GM21723 (cell line): ENCODE results near the gene RAP1GDS1.

ENCODE experiments used
- ATAC-seq: cut with Tn5 transposase; IDR thresholded peaks from one replicate; pipeline ENCODE4 v1.9.1; 2021; ENCODE audit warnings: mild to moderate bottlenecking, moderate library complexity; ENCODE audit not compliant: unreplicated experiment

Gene RAP1GDS1, protein sequence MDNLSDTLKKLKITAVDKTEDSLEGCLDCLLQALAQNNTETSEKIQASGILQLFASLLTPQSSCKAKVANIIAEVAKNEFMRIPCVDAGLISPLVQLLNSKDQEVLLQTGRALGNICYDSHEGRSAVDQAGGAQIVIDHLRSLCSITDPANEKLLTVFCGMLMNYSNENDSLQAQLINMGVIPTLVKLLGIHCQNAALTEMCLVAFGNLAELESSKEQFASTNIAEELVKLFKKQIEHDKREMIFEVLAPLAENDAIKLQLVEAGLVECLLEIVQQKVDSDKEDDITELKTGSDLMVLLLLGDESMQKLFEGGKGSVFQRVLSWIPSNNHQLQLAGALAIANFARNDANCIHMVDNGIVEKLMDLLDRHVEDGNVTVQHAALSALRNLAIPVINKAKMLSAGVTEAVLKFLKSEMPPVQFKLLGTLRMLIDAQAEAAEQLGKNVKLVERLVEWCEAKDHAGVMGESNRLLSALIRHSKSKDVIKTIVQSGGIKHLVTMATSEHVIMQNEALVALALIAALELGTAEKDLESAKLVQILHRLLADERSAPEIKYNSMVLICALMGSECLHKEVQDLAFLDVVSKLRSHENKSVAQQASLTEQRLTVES

DNA sequence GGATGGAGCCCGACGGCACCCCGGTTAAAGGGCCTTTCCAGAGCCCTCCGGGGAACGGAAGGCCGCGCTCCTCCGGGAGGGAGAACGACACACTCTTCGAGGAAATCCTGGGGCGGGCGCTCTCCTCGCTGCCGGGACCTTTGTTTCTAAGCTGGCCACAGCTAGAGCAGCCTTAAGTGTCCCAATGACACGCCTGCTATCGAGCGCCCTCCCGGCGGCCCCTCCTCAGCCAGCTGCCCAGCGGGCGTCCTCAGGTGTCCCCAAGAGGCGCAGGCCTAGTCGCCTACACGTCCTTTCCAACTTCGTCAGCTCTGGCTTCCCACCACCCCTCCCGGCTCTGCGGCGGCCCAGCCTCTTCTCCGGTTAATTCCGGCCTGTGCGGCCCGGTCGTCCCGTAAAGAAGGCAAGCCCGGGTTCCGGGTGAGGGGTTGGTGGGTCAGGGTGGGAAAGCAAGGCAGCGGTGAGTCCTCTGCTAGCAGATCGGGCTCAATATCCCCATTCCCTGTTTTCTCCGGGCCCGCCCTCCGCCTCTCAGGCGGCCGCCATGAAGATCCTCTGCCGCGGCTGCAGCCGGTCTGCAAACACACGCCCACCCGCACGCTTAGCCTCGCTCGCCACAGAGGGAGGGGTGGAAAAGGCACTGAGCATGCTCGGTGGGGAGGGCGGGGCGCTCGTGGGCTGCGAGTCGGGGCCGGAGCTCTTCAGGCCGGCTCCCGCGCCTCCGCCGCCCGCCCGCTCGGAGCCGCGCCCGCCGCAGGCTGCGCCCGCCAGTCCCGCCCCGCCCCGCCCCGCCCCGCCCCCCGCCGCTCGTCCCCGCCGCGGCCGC is at the start of gene RAP1GDS1:
TSS of gene RAP1GDS1 (plus strand) at position 806 of the 826 bp plus-strand sequence. CDS start 182 bp downstream, outside the sequence.
- peak; percentile 85 for ATAC-seq

DNA sequence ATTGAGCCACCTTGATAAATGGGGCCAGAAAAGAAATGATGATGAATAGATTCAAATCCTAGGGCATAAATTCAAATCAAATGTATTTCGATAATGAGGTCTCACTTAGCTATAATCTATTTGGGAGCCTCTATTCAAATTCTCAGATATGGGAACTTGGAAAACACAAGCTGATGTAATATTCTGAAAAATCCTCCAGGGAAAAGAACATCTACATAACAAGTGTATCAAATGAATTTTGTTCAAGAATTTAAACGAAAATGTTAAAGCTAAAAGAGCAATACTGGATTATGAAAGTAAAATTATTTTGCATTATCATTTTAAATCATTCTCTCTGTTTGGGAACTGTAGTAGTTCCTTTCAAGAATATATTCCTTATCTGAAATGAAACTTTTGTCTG is 38.9 kb upstream of the RAP1GDS1 start:
- no peak for ATAC-seq

DNA sequence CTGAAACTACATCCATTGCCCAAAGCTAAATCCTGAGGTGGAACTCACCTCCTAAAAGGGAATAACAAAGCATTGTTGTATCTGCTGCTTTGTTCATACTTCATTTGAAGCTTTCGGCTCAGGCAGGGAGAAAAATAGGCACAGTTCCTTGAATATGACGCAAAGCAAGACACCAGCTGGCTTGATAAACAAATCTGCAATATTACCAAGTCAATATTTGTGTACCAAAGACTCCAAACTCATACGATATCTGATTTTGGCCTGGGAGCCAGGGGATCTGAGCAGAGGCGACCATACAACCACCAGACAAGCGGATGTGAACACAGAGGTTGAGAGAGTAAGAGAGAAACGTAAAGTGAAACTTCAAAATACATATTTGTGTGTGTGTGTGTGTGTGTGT is 34.8 kb upstream of the RAP1GDS1 start:
- no peak for ATAC-seq

DNA sequence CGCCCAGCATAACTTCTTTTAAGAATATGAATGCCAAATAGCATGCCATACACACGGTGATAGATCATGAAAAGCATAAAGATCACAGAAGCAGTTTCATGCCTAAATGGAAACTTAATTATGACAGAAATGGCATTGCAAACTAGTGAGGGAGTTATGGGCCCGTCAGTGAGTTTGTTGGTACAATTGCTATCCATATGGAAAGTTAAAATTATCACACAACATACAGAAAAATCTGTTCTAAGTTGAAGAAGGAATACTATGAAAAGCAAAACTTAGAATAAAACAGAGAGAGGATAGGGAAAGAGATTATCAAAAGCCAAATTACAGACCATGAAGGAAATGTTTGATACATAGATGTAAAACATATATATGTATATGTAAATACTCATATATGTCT is 30.2 kb upstream of the RAP1GDS1 start:
- no peak for ATAC-seq

DNA sequence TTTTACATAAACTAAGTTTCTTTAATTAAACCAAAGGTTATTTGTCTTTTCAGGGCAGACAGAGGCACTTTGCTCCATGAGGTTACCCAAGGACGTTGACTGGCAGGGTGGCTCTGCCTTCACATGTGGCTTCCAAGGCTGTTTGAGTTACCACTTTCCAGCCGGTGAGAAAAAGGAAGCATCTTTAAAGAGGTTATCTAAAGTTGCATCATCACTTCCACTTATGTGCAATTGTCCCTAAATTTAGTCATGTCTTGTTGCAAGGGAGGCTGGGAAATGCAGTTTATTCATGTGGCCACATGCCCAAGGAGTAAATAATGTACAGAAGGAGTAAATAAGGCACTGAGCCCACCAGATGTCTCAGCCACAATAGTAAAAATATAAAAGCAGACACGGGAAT is 29.0 kb upstream of the RAP1GDS1 start:
- no peak for ATAC-seq

DNA sequence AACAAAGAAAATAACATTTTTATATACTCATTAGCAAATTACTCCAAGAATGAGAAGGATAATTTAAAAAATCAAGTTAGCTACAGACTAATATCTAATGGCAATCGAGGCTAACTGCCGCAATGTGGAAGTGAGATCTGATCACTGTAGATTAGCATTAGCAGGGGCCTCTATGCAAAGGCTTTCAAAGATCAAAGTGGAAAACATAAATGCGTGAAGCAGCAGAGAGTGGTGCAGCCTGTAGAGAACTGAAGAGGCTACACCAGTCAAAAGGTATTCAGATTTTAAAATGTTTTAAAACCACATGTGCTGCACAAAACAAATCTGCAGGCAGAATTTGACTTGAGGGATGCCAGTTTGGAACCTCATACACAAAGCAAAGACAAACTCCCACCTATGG is 24.0 kb upstream of the RAP1GDS1 start:
- no peak for ATAC-seq

DNA sequence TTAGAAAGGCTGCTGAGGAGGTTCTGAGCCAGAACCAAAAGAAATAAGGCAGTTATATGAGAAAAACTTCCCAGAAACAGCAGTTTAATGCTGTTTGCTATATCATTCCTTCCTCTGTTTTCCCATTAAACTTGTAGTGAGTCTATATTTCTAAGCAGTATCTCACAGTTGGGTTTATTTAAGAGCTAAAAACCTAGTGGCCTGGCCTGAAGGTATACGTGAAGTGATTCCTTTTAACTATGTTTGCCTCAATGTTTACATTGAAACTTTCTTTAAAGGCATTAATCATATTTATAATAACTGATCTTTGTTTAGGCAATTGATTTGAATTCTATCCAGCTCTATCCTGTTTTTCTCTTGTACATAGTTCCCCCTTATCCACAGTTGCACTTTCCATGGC is 19.1 kb upstream of the RAP1GDS1 start:
- no peak for ATAC-seq

DNA sequence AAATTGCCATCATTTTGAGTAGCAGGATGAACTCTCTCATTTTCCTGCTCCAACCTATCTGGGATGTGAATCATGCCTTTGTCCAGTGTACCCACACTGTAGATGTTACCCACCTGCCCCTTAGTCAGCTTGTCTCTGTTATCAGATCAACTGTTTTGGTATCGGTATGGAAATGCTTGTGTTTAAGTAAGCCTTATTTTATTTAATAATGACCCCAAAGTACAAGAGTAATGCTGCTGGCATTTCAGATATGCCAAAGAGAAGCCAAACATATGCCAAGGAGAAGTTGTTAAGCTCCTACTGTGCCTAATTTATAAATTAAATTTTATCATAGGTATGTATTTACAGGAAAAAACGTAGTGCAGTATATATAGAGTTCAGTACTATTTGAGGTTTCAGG is 18.6 kb upstream of the RAP1GDS1 start:
- no peak for ATAC-seq

DNA sequence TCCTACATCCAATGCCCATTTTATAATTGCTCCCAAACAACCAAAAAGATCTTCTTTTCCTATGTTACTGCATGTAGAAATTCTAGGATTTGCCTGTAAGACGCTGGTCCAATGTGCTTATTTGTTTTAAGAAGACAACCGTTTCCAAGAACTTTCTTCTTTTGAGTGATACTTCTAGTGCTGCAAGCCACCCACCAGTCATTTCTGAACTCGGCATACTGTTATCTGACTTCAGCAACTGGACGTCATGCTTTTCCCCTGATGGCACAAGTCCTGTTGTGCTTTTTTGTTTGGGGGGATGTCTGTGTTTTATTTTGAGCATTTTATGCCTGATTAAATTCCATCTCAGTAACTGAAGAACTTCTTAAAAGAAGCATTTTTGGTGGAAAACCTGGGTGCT is 16.0 kb upstream of the RAP1GDS1 start:
- no peak for ATAC-seq

DNA sequence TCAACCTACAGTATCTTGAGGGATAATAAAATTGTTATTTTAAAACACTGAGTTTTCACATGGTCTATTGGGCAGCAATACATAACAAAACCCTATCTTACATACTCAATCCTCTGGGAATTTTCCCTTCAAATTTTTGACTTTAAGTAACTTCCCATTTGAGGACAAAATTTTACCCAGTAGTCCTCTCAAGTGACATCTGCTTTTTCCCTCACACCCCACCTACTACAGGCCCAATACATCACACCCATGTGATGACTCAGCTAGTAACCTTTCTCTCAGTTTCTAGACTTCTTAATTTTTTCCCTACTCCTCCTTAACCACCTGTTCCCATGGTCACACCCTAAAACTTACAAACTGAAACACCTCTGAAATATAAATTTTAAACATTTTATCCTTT is 12.2 kb upstream of the RAP1GDS1 start:
- ATAC-seq, result no peak

DNA sequence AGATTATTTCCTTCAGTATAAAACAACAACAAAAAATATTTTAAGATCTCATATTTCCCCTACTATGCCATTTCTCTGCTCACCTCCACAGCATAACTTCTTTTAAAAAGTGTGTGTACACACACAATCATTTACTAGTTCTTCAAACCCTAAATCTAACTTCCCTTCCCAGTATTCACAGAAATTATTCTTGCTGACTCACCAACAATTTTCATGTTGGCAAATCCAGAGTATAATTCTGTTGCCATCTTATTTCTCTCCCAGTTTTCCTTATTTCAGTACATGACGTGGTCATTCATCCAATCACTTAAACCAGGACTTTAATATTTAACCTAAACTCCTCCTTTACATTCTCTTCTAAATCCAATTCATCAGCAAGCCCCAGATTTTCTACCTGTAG is 11.4 kb upstream of the RAP1GDS1 start:
- ATAC-seq, result no peak

DNA sequence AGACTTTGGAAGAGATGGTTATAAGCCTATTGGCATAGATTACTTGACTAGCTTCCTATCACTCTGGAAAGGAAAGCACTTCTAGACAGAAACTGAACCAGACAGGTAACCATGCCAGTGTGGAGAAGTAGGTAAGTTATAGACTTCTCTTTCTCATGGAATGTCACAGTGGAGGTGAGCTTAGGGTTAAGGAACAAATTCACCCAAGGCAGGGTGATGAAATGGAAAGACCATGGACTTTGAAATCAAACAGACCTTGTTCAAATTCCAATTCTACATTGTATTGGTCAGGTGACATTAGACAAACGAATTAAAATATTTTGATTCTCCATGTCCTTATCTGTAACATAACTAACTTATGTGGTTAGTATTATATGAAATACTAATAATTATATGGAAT is 7.7 kb upstream of the RAP1GDS1 start:
- ATAC-seq, result no peak

DNA sequence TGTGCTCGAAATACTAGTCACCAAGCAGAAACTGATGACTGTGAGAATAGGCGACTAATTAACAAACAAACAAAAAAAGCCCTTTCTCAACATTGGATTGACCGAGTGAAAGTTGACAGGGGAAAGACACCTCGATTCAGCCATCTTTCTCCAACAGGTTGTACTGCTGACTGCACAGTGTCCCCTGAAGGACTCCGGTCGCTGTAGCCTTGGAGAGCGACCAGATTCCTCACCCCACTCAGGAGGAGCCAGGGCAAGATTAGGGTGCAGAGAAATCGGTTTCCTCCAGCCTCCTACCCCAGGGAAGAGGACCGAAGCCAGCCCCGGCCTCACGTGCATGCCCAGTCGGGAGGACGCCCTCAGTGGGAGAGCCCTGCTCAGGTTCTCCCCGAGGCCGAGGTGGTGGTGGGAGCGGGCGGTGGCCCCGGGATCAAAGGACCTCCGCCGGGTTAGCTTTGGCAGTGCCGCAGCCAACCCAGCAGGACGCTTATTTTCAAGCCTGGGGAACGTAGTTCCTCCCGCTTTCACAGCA is 1.1 kb upstream of the RAP1GDS1 start:
- ATAC-seq, result peak; percentile 28

DNA sequence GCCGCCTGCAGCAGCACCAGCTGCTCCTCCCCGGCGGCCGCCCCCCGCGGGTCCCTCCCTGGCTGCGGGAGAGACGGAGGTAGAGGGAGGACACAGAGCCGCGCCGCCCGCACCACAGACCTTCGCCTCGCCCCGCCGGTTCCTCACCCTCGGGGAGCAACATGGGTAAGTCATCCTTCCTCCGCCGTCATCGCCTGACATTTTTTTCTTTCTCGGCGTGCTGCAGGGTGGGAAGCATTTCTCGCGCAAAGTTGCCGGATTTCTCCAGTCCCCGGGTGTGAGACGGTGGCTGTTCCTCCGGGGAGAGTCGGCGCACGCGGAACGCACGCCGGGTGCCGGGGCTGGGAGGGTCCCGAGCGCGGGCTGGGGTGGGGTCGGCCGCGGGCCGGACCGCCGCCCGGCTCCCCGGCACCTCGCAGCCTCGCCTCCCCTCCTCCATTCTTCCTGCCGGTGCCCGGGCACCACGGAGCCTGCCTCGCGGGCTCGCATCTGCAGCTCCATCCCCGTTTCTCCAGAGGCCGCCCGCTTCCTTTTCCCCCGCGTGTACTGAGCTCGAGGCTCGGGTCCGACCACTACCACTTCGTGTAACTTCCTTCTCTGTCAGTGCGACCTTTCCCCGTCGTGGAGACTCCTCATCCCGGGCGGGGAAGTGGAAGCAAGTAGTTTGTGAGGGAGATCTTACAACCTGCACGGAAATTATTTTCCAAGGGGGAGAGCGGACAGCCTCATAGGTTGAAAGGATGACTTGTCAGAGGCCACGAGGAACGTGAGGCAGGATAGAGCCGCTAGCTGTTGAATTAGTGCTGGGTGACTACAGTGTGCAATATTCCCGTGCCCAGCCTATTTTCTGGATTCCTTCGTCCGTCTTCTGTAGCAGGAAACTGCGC is 464 bp downstream of the RAP1GDS1 start:
- peak; percentile 14 for ATAC-seq

DNA sequence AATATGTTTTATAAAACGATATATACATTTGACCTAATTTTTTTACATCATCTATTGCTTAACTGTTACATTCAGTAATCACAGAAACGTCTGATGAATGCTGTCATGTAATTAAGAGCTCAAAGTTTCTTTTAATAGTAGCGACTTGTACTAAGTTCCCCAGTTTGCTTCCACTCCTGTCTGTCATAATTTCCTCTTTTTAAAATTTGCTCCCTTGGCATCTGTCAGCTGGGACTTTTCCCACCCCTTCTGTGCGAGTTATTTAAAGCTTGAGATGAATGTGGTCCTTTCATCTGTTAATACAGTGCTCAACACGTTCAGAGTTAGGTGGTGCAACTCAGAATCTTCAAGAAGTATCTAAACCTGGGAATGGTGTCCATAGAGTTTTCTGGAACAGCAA is 1.2 kb downstream of the RAP1GDS1 start:
- ATAC-seq, result no peak

DNA sequence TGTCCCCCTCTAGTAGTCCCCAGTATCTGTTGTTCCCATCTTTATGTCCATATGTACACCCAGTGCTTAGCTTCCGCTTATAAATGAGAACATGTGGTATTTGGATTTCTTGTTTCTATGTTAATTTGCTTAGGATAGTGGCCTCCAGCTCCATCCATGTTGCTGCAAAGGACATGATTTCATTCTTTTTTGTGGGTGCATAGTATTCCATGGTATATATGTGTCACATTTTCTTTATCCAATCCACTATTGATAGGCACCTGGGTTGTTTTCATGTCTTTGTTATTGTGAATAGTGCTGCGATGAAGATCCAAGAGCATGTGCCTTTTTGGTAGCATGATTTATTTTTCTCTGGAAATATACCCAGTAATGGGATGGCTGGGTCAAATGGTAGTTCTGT is 6.3 kb downstream of the RAP1GDS1 start:
- no peak for ATAC-seq

DNA sequence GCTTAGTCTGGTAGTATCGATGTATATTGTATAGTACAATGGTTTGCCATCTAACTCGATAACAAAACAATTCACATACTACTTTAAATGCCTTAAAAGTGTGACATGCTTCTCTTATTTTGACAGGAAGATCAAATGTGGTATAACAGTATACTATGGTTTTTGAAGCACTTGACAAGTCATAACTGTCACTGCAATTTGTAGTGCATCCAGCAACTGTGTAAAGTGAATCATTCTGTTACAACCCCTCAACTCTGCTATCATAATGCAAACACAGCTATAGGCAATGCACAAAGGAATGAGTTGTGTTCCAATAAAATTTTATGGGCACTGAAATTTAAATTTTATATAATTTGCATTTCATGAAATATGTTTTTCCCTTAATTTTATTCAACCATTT is 14.0 kb downstream of the RAP1GDS1 start:
- ATAC-seq, result no peak

DNA sequence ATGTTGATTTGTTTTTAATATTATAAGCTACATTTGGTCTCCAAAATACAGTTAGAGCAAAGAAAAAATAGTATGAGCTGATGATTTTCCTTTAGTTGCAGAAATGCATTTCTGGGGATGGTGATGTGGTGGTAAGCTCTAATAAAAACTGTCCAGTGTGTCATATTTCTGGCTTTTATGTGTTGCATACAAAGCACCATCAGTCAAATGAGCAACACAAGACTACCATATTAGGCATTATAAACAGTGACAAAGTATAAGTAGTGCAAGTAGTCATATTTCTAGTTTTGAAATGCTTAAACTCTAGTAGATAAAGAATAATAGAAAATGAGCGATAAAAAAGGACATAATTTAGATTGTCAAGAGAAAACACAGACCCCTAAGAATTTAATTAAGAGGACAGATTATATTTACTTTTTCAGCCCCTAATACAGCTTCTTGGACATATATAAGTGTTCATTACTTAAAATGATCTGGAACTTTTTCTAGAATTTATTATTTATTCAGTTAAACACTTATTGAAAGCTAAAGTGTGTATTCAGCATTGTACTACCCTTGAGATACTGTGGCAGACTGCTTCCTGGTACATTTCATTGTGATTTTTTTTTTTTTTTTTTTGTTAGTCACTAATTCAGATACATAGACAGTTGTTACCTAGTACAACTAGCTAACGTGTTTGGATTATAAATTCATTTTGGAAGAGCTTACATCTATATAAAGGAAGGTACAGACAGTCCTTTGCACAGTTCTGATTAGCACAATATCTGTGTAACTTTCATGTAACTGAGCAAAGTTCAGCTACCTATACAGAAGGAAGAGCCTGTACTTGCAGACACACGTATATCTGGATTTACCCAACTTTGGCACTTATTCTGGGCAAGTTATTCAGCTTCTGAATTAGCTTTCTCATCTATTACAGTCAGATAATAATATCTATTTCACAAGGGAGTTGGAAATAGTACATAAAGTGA is 22.3 kb downstream of the RAP1GDS1 start:
- no peak for ATAC-seq

DNA sequence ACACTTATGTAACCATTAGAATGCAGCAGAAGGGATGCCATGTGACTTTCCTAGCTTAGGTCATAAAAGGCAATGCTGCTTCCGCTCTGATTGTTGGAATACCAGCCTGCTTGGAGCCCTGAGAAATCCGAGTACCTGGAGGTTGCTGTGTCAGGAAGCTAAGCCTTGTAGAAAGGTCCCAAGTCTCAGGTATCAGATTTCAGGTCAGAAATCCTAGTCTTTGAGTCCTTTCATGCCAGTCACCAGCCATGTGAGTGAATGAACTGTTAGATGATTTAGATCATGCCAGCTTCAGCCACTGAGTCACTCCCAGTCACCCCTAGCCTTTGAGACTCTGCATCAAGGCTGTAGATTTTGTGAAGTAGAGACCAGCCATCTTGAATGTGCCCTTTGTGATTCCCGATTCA is 23.5 kb downstream of the RAP1GDS1 start:
- no peak for ATAC-seq
